GM12891 (cell line): Measurements from ENCODE around the gene ARID1B.

Source experiments
- POLR2A ChIP-seq: IDR thresholded peaks from 2 replicates; pipeline ENCODE4 v1.6.1; 2011; ENCODE audit warnings: low read depth, low read length, control low read depth
- TAF1 ChIP-seq: IDR thresholded peaks from 2 replicates; pipeline ENCODE4 v1.6.1; 2011; ENCODE audit warnings: low read depth, low read length, control low read depth

DNA sequence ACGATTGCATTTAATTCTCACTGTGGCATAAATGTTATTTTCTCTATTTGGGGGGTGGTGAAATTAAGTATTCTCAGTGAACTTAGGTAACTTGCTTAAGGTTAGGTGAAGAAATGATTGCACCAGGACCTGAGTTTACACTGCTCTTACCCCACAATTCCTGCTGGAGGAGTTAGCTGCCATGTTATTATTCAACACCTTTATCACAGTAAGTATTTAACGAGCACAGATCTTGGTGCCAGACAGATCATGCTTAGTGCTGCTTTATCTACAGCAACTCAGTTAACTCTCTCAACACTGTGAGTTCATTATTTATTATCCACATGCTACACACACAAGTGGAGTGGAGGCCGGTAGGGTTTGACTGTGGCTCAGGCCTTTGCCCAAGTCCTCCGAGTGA, 296.4 kb downstream of the ARID1B start:
- TF ChIP-seq POLR2A, result no peak
- TF ChIP-seq TAF1, result no peak
